ENCODE measurements around the gene MMP2. TPM values are rescaled to one million over a fixed set of nuclear protein-coding genes. Genes with fewer than 3 reads are reported as not detected.

MMP2 gene
- total RNA-seq, 1 experiment from 2014 or later, result 311 TPM

GRCh38 chr16:55497558-55497957 is 18.6 kb downstream of the MMP2 start:
- intact Hi-C loops (cut with micrococcal nuclease; ENCODE audit: unreplicated experiment), result no loop called here
- DNase-seq (ENCODE audit: low read depth, low spot score) (no peak), ATAC-seq (no peak)
- no peak for TF ChIP-seq POLR2AphosphoS5 (IDR thresholded peaks at IDR 0.05; ENCODE audit: low read depth, low read length)
- no peak for TF ChIP-seq SIN3A (IDR thresholded peaks at IDR 0.05; ENCODE audit: borderline replicate concordance, insufficient read depth, low read depth, low read length)
- ChIA-PET CTCF (no interaction called here), POLR2A (no interaction called here)
- Histone ChIP-seq H3K4me3 (ENCODE audit: low read depth in 2 of 2, low read length in 2 of 2) (no peak overlapping the region), H3K9me3 (ENCODE audit: control insufficient read depth, insufficient read depth, low read depth, low read length) (no peaks in the 10 kb centered on the region), H3K4me1 (ENCODE audit: control insufficient read depth, insufficient read depth, low read length) (peaks cover 80% of the 10 kb centered on the region), H3K36me3 (ENCODE audit: control insufficient read depth, insufficient read depth, low read length) (no peaks in the 10 kb centered on the region), H3K27me3 (ENCODE audit: control insufficient read depth, insufficient read depth, low read length) (no peaks in the 10 kb centered on the region), H3K27ac (ENCODE audit: low read length) (peak overlapping the region; percentile 59; the same call in 1 of the 2 replicates)
- BruUV-seq (replicated peaks), result no TSS peak
- in situ Hi-C loops (cut with HindIII; ENCODE audit: low pct_unique_long_range_greater_than_20kb, low sequenced_read_pairs), result no loop called here

- in situ Hi-C loops (cut with HindIII; ENCODE audit: low pct_unique_long_range_greater_than_20kb, low sequenced_read_pairs), result no loop called here
- Histone ChIP-seq H3K27ac (ENCODE audit: low read length) (peak overlapping the region; percentile 59), H3K4me1 (ENCODE audit: control insufficient read depth, insufficient read depth, low read length) (peaks cover 84% of the 10 kb centered on the region), H3K27me3 (ENCODE audit: control insufficient read depth, insufficient read depth, low read length) (no peaks in the 10 kb centered on the region), H3K4me3 (ENCODE audit: low read depth in 2 of 2, low read length in 2 of 2) (no peak overlapping the region), H3K36me3 (ENCODE audit: control insufficient read depth, insufficient read depth, low read length) (no peaks in the 10 kb centered on the region), H3K9me3 (ENCODE audit: control insufficient read depth, insufficient read depth, low read depth, low read length) (no peaks in the 10 kb centered on the region)
- TF ChIP-seq TCF7L2 (IDR thresholded peaks at IDR 0.05; ENCODE audit: low read depth, low read length) (no peak), SIN3A (IDR thresholded peaks at IDR 0.05; ENCODE audit: borderline replicate concordance, insufficient read depth, low read depth, low read length) (no peak), POLR2AphosphoS5 (IDR thresholded peaks at IDR 0.05; ENCODE audit: low read depth, low read length) (no peak)
- ChIA-PET POLR2A (no interaction called here), CTCF (no interaction called here)
- ATAC-seq (no peak), DNase-seq (ENCODE audit: low read depth, low spot score) (no peak)
- intact Hi-C loops (cut with micrococcal nuclease; ENCODE audit: unreplicated experiment), result no loop called here
- BruUV-seq (replicated peaks), result no TSS peak
These were observed 19.1 kb downstream of the MMP2 start for GRCh38 chr16:55498101-55498500.

- no peak for DNase-seq (ENCODE audit: low read depth, low spot score)
- ATAC-seq, result no peak
- no peaks in the 10 kb centered on the region for H3K9me3 ChIP-seq (ENCODE audit: control insufficient read depth, insufficient read depth, low read depth, low read length)
- H3K4me1 ChIP-seq (ENCODE audit: control insufficient read depth, insufficient read depth, low read length), result peaks cover 85% of the 10 kb centered on the region
- ChIA-PET POLR2A (no interaction called here), CTCF (no interaction called here)
- H3K27ac ChIP-seq (ENCODE audit: low read length), result peak overlapping the region; percentile 86
- no peaks in the 10 kb centered on the region for H3K27me3 ChIP-seq (ENCODE audit: control insufficient read depth, insufficient read depth, low read length)
- H3K4me3 ChIP-seq (ENCODE audit: low read depth in 2 of 2, low read length in 2 of 2), result no peak overlapping the region
- intact Hi-C loops (cut with micrococcal nuclease; ENCODE audit: unreplicated experiment) (no loop called here), in situ Hi-C loops (cut with HindIII; ENCODE audit: low pct_unique_long_range_greater_than_20kb, low sequenced_read_pairs) (no loop called here)
- no peak for TF ChIP-seq POLR2AphosphoS5 (IDR thresholded peaks at IDR 0.05; ENCODE audit: low read depth, low read length)
- TF ChIP-seq, protein P1, sequence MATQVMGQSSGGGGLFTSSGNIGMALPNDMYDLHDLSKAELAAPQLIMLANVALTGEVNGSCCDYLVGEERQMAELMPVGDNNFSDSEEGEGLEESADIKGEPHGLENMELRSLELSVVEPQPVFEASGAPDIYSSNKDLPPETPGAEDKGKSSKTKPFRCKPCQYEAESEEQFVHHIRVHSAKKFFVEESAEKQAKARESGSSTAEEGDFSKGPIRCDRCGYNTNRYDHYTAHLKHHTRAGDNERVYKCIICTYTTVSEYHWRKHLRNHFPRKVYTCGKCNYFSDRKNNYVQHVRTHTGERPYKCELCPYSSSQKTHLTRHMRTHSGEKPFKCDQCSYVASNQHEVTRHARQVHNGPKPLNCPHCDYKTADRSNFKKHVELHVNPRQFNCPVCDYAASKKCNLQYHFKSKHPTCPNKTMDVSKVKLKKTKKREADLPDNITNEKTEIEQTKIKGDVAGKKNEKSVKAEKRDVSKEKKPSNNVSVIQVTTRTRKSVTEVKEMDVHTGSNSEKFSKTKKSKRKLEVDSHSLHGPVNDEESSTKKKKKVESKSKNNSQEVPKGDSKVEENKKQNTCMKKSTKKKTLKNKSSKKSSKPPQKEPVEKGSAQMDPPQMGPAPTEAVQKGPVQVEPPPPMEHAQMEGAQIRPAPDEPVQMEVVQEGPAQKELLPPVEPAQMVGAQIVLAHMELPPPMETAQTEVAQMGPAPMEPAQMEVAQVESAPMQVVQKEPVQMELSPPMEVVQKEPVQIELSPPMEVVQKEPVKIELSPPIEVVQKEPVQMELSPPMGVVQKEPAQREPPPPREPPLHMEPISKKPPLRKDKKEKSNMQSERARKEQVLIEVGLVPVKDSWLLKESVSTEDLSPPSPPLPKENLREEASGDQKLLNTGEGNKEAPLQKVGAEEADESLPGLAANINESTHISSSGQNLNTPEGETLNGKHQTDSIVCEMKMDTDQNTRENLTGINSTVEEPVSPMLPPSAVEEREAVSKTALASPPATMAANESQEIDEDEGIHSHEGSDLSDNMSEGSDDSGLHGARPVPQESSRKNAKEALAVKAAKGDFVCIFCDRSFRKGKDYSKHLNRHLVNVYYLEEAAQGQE (IDR thresholded peaks at IDR 0.05; ENCODE audit: insufficient read depth in 1 of 2, low read depth in 2 of 2, low read length in 1 of 2), result no peak
- no peaks in the 10 kb centered on the region for H3K36me3 ChIP-seq (ENCODE audit: control insufficient read depth, insufficient read depth, low read length)
- BruUV-seq (replicated peaks), result no TSS peak
These were observed 20.3 kb downstream of the MMP2 start for GRCh38 chr16:55499281-55499680.
